Measurements from ENCODE around the gene SRBD1.

The SRBD1 gene

DNA sequence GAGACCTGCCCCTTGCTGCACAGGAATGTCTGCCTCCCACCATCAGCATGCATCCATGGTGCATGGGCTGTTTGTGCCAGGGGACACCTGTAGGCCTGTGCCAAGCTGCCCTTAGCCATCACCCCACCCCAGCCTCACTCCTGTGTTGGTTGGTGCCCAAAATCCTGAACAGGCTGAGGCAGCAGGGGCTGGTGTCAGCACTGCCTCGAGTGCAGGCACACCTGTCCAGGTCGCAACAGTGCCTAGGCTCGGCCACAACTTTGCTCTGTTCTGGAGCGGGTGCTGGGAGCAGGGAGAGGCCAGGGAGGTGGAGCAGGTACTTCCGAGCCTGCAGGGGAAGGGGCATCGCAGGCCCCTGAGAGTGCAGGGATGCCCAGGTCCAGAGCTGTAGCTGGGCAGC lies 69.1 kb downstream of the SRBD1 start:
- Histone ChIP-seq H3K9me3 (ENCODE audit: control insufficient read depth, insufficient read depth, low read depth, low read length) (peaks cover 17% of the 10 kb centered on the region), H3K36me3 (ENCODE audit: control insufficient read depth, insufficient read depth, low read length) (peaks cover 41% of the 10 kb centered on the region), H3K4me3 (ENCODE audit: low read depth, low read length) (no peak overlapping the region), H3K9ac (ENCODE audit: low read length) (no peak overlapping the region), H3K27ac (ENCODE audit: low read depth, low read length) (no peak overlapping the region), H3K4me1 (ENCODE audit: control insufficient read depth, insufficient read depth, low read length) (no peaks in the 10 kb centered on the region), H3K27me3 (ENCODE audit: control insufficient read depth, insufficient read depth, low read length) (no peaks in the 10 kb centered on the region)

DNA sequence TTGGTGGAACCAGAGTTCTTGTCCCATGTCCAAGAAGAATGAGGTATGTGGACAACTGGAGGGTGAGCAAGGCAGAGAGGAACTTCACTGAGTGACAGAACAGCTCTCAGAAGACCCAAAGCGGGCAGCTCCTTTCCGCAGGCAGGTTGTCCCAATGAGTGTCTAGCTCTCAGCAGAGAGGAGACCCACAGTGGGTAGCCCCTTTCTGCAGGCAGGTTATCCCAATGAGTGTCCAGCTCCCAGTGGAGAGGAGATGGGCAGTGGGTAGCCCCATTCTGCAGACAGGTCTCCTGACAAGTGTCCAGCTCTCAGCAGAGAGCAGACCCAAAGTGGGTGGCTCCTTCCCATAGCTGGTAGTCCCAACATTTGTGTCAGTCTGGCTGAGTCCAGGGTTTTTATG lies 69.6 kb downstream of the SRBD1 start:
- Histone ChIP-seq H3K9ac (ENCODE audit: low read length) (no peak overlapping the region), H3K36me3 (ENCODE audit: control insufficient read depth, insufficient read depth, low read length) (peaks cover 36% of the 10 kb centered on the region), H3K4me1 (ENCODE audit: control insufficient read depth, insufficient read depth, low read length) (no peaks in the 10 kb centered on the region), H3K9me3 (ENCODE audit: control insufficient read depth, insufficient read depth, low read depth, low read length) (peaks cover 17% of the 10 kb centered on the region), H3K27ac (ENCODE audit: low read depth, low read length) (no peak overlapping the region), H3K27me3 (ENCODE audit: control insufficient read depth, insufficient read depth, low read length) (no peaks in the 10 kb centered on the region), H3K4me3 (ENCODE audit: low read depth, low read length) (no peak overlapping the region)

GRCh38 chr2:45540942-45541341 lies 70.1 kb downstream of the SRBD1 start:
- peaks cover 31% of the 10 kb centered on the region for H3K36me3 ChIP-seq (ENCODE audit: control insufficient read depth, insufficient read depth, low read length)

GRCh38 chr2:45533771-45534170 lies 77.3 kb downstream of the SRBD1 start:
- Histone ChIP-seq H3K4me1 (ENCODE audit: control insufficient read depth, insufficient read depth, low read length) (no peaks in the 10 kb centered on the region), H3K9ac (ENCODE audit: low read length) (no peak overlapping the region), H3K27ac (ENCODE audit: low read depth, low read length) (no peak overlapping the region), H3K36me3 (ENCODE audit: control insufficient read depth, insufficient read depth, low read length) (no peaks in the 10 kb centered on the region), H3K4me3 (ENCODE audit: low read depth, low read length) (no peak overlapping the region), H3K27me3 (ENCODE audit: control insufficient read depth, insufficient read depth, low read length) (no peaks in the 10 kb centered on the region), H3K9me3 (ENCODE audit: control insufficient read depth, insufficient read depth, low read depth, low read length) (no peaks in the 10 kb centered on the region)

More at GRCh38 chr2:45540942-45541341, 70.1 kb downstream of the SRBD1 start:
- no peak overlapping the region for H3K4me3 ChIP-seq (ENCODE audit: low read depth, low read length)
- no peak overlapping the region for H3K9ac ChIP-seq (ENCODE audit: low read length)
- H3K27me3 ChIP-seq (ENCODE audit: control insufficient read depth, insufficient read depth, low read length): no peaks in the 10 kb centered on the region
- H3K4me1 ChIP-seq (ENCODE audit: control insufficient read depth, insufficient read depth, low read length): no peaks in the 10 kb centered on the region
- peaks cover 17% of the 10 kb centered on the region for H3K9me3 ChIP-seq (ENCODE audit: control insufficient read depth, insufficient read depth, low read depth, low read length)
- no peak overlapping the region for H3K27ac ChIP-seq (ENCODE audit: low read depth, low read length)

- H3K9ac ChIP-seq (ENCODE audit: low read length): no peak overlapping the region
- H3K4me3 ChIP-seq (ENCODE audit: low read depth, low read length): no peak overlapping the region
- no peak overlapping the region for H3K27ac ChIP-seq (ENCODE audit: low read depth, low read length)
- no peaks in the 10 kb centered on the region for H3K4me1 ChIP-seq (ENCODE audit: control insufficient read depth, insufficient read depth, low read length)
- no peaks in the 10 kb centered on the region for H3K27me3 ChIP-seq (ENCODE audit: control insufficient read depth, insufficient read depth, low read length)
- H3K36me3 ChIP-seq (ENCODE audit: control insufficient read depth, insufficient read depth, low read length): no peaks in the 10 kb centered on the region
- H3K9me3 ChIP-seq (ENCODE audit: control insufficient read depth, insufficient read depth, low read depth, low read length): no peaks in the 10 kb centered on the region
Measured at GRCh38 chr2:45532181-45532580, 78.9 kb downstream of the SRBD1 start.

GRCh38 chr2:45524016-45524415 lies 87.1 kb downstream of the SRBD1 start:
- no peak overlapping the region for H3K9ac ChIP-seq (ENCODE audit: low read length)
- 0 out of 2 replicates have a peak, but pooled peaks cover 3% of the 10 kb centered on the region for H3K36me3 ChIP-seq (ENCODE audit: control insufficient read depth, insufficient read depth, low read length)
- no peak overlapping the region for H3K27ac ChIP-seq (ENCODE audit: low read depth, low read length)
- no peak overlapping the region for H3K4me3 ChIP-seq (ENCODE audit: low read depth, low read length)
- no peaks in the 10 kb centered on the region for H3K27me3 ChIP-seq (ENCODE audit: control insufficient read depth, insufficient read depth, low read length)
- H3K9me3 ChIP-seq (ENCODE audit: control insufficient read depth, insufficient read depth, low read depth, low read length): no peaks in the 10 kb centered on the region
- no peaks in the 10 kb centered on the region; the same call in 1 of the 2 replicates for H3K4me1 ChIP-seq (ENCODE audit: control insufficient read depth, insufficient read depth, low read length)

DNA sequence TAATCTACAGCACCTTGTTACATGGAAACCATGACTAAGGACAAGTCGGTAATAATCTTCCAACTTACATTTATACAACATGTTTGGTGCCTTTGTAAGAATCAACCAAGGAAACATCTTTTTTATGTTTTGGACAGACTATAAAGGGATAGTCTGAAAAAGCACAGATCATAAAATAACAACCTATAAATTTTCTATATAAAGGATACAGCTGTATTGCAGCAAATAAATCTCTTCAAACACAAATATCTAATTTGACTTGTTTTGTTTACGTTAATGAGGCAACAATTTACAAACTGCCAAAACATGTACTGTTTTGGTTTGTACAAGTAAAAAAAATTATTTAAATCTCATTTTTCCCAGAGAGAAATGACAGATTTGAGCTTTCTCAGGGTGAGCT lies 92.5 kb downstream of the SRBD1 start:
- no peaks in the 10 kb centered on the region for H3K27me3 ChIP-seq (ENCODE audit: control insufficient read depth, insufficient read depth, low read length)
- no peaks in the 10 kb centered on the region for H3K9me3 ChIP-seq (ENCODE audit: control insufficient read depth, insufficient read depth, low read depth, low read length)
- no peak overlapping the region for H3K9ac ChIP-seq (ENCODE audit: low read length)
- no peak overlapping the region for H3K4me3 ChIP-seq (ENCODE audit: low read depth, low read length)
- H3K27ac ChIP-seq (ENCODE audit: low read depth, low read length): no peak overlapping the region
- no peaks in the 10 kb centered on the region; the same call in 1 of the 2 replicates for H3K4me1 ChIP-seq (ENCODE audit: control insufficient read depth, insufficient read depth, low read length)
- no peaks in the 10 kb centered on the region for H3K36me3 ChIP-seq (ENCODE audit: control insufficient read depth, insufficient read depth, low read length)

DNA sequence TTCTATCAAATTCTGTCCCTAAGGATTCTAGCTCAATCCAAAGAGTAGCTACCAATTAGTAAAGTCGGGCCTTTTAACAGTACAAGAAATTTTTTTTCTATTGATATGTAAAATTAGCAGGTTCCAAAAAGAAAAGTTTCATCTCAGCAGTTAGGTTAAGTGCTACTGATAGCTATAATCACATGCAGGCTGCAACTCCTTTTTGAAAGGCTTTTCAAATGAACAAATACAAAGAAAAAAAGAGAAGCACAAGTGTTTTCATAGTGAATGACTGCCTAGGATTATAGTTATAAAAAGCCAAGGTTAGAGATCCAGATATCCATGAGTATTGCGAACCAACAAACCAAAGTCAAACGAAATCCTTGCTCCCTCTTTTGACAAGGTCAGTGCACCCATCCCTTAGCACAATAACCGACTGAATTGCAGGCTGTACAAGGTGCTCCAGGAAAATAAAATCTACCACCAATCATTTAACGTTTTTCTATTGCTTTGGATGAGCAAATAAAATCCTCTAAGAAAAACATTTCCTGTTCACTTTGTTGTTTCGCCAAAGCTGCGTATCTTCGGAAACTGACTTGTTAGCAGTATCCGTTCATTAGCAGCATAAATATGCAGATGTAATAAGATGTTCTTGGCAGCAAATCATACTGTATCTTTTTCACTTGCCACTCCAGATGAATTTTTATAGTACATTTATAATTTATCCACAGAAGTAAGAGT lies 100.2 kb downstream of the SRBD1 start:
- Histone ChIP-seq H3K27ac (ENCODE audit: low read depth, low read length) (no peak overlapping the region; the same call in 1 of the 2 replicates), H3K9ac (ENCODE audit: low read length) (no peak overlapping the region), H3K27me3 (ENCODE audit: control insufficient read depth, insufficient read depth, low read length) (no peaks in the 10 kb centered on the region), H3K4me1 (ENCODE audit: control insufficient read depth, insufficient read depth, low read length) (peaks cover 27% of the 10 kb centered on the region), H3K4me3 (ENCODE audit: low read depth, low read length) (no peak overlapping the region), H3K36me3 (ENCODE audit: control insufficient read depth, insufficient read depth, low read length) (no peaks in the 10 kb centered on the region), H3K9me3 (ENCODE audit: control insufficient read depth, insufficient read depth, low read depth, low read length) (no peaks in the 10 kb centered on the region)

- Histone ChIP-seq H3K4me3 (ENCODE audit: low read depth, low read length) (no peak overlapping the region), H3K9me3 (ENCODE audit: control insufficient read depth, insufficient read depth, low read depth, low read length) (0 out of 2 replicates have a peak, but pooled peaks cover 3% of the 10 kb centered on the region), H3K9ac (ENCODE audit: low read length) (no peak overlapping the region), H3K27me3 (ENCODE audit: control insufficient read depth, insufficient read depth, low read length) (no peaks in the 10 kb centered on the region), H3K4me1 (ENCODE audit: control insufficient read depth, insufficient read depth, low read length) (peaks cover 12% of the 10 kb centered on the region), H3K27ac (ENCODE audit: low read depth, low read length) (no peak overlapping the region), H3K36me3 (ENCODE audit: control insufficient read depth, insufficient read depth, low read length) (no peaks in the 10 kb centered on the region)
Measured at GRCh38 chr2:45506756-45507155, 104.3 kb downstream of the SRBD1 start.

- Histone ChIP-seq H3K4me1 (ENCODE audit: control insufficient read depth, insufficient read depth, low read length) (no peaks in the 10 kb centered on the region), H3K36me3 (ENCODE audit: control insufficient read depth, insufficient read depth, low read length) (no peaks in the 10 kb centered on the region), H3K27ac (ENCODE audit: low read depth, low read length) (no peak overlapping the region), H3K9me3 (ENCODE audit: control insufficient read depth, insufficient read depth, low read depth, low read length) (peaks cover 8% of the 10 kb centered on the region), H3K9ac (ENCODE audit: low read length) (no peak overlapping the region), H3K4me3 (ENCODE audit: low read depth, low read length) (no peak overlapping the region), H3K27me3 (ENCODE audit: control insufficient read depth, insufficient read depth, low read length) (no peaks in the 10 kb centered on the region)
Measured at GRCh38 chr2:45505138-45505537, 105.9 kb downstream of the SRBD1 start.

DNA sequence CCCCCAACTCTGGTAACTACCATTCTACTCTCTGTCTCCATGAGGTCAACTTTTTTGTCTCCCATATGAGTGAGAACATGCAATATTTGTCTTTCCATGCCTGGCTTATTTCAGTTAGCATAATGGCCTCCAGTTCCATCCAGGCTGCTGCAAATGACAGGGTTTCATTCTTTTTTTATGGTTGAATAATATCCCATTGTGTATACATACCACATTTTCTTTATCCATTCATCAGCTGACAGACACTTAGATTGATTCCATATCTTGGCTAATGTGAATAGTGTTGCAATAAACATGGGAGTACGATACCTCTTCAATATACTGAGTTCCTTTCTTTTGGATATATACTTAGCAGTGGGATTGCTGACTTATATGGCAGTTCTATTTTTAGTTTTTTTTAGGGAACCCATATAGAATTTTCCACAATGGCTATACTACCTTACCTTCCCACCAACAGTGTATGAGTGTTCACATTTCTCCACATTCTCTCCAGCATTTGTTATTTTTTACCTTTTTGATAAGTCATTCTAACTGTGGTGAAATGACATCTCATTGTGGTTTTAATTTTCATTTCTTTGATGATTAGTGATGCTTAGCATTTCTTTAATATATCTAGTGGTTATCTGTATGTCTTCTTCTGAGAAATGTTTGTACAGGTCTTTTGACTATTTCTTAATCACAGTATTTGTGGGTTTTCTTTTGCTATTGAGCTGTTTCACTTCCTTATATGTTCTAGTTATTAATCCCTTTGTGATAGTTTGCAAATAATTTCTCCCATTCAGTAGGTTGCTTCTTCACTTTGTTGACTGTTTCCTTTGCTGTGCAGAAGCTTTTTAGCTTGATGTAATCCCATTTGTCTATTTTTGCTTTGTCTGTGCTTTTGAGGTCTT lies 112.2 kb downstream of the SRBD1 start:
- peaks cover 6% of the 10 kb centered on the region; the same call in 1 of the 2 replicates for H3K4me1 ChIP-seq (ENCODE audit: control insufficient read depth, insufficient read depth, low read length)
- H3K27ac ChIP-seq (ENCODE audit: low read depth, low read length): no peak overlapping the region
- no peak overlapping the region for H3K4me3 ChIP-seq (ENCODE audit: low read depth, low read length)
- peaks cover 8% of the 10 kb centered on the region for H3K9me3 ChIP-seq (ENCODE audit: control insufficient read depth, insufficient read depth, low read depth, low read length)
- H3K27me3 ChIP-seq (ENCODE audit: control insufficient read depth, insufficient read depth, low read length): no peaks in the 10 kb centered on the region
- H3K36me3 ChIP-seq (ENCODE audit: control insufficient read depth, insufficient read depth, low read length): no peaks in the 10 kb centered on the region
- no peak overlapping the region for H3K9ac ChIP-seq (ENCODE audit: low read length)
